Vagina (tissue), 2 donors: ENCODE results near the gene SLC26A2. TPM values are rescaled to one million over a fixed set of nuclear protein-coding genes. Genes with fewer than 3 reads are reported as not detected.
A peak's percentile ranks its signal among the peaks of the same experiment; 100 is the strongest.

Source experiments
- DNase-seq, 2 donors: peaks; one replicate each; pipeline ENCODE4 v3.0.0-alpha.2; 2017; ENCODE audit errors: extremely low spot score in 2 of 2
- H3K27ac ChIP-seq: fragments of 200-600 bp; sonication (generic); one replicate; pipeline ENCODE4 v1.5.1; 2019
- H3K27me3 ChIP-seq: fragments of 200-600 bp; sonication (generic); one replicate; pipeline ENCODE4 v1.5.1; 2019
- H3K36me3 ChIP-seq, 2 donors: fragments of 200-600 bp; sonication (generic); one replicate each; pipeline ENCODE4 v1.5.1; 2017 to 2019
- H3K4me1 ChIP-seq: fragments of 200-600 bp; sonication (generic); one replicate; pipeline ENCODE4 v1.5.1; 2019
- H3K4me3 ChIP-seq, 2 donors: fragments of 200-600 bp; sonication (generic); 1 replicate in 1 of 2; 2 replicates in 1 of 2; pipeline ENCODE4 v1.5.1; 2016 to 2019
- H3K9me3 ChIP-seq: fragments of 200-600 bp; sonication (generic); one replicate; pipeline ENCODE4 v1.5.1; 2019
- CTCF ChIP-seq, 3 experiments: fragments of 450-650 bp in 2 of 3; fragments of 200-600 bp in 1 of 3; sonication (generic) in 1 of 3; IDR thresholded peaks; one replicate each; pipeline ENCODE4 v1.5.1; 2017 to 2019; ENCODE audit warnings: antibody characterized with exemption in 3 of 3, mild to moderate bottlenecking in 2 of 3, moderate library complexity in 2 of 3
- POLR2A ChIP-seq, 2 donors: fragments of 450-650 bp; IDR thresholded peaks; one replicate each; pipeline ENCODE4 v1.6.1; 2017; ENCODE audit warnings: antibody characterized with exemption in 2 of 2, mild to moderate bottlenecking in 2 of 2, moderate library complexity in 2 of 2
- POLR2AphosphoS5 ChIP-seq, 2 donors: sonication (generic); formaldehyde crosslinking; IDR thresholded peaks; one replicate each; pipeline ENCODE4 v1.9.0; 2017; ENCODE audit warnings: antibody characterized with exemption in 2 of 2, mild to moderate bottlenecking in 2 of 2, low read depth in 1 of 2; ENCODE audit not compliant: insufficient read depth in 1 of 2
- intact Hi-C: fragments of 100-400 bp; cut with DNase I; formaldehyde crosslinking; loops from one replicate; pipeline ENCODE4 v1.15.1; 2023
- total RNA-seq: library from RNA; depleted of rRNA; stranded (reverse); fragments of >200 nt; gene quantifications from one replicate; pipeline ENCODE4 v1.2.3, GENCODE V29; 2016

The SLC26A2 gene
- total RNA-seq, 1 donor from 2014 or later, result 13.3 TPM

- DNase-seq, result peak in 1 of 2 donors; percentile 95
- TF ChIP-seq POLR2AphosphoS5 (IDR thresholded peaks at IDR 0.05; ENCODE audit: insufficient read depth in 1 of 2, low read depth in 1 of 2) (peak; percentile 72 to 93), POLR2A (IDR thresholded peaks at IDR 0.05) (no peak)
- peaks cover 52% of the 10 kb centered on the region for H3K4me1 ChIP-seq
- intact Hi-C loops, result no loop called here
- peak within 1 kb of the TSS; percentile 87 for H3K27ac ChIP-seq
- no peaks in the 10 kb centered on the region for H3K9me3 ChIP-seq
- peak within 1 kb of the TSS; percentile 80 to 94 for H3K4me3 ChIP-seq
- no peaks in the 10 kb centered on the region for H3K27me3 ChIP-seq
- peaks cover 0 to 8% of the 10 kb centered on the region in 2 donors for H3K36me3 ChIP-seq
These were observed 39.9 kb downstream of the SLC26A2 start, which contains the start of the genes HMGXB3 and TIGD6 for GRCh38 chr5:150000256-150000989. Gene HMGXB3 (plus strand): TSS chr5:150000739. CDS start chr5:150004853, 4,114 bp downstream. Gene TIGD6 (minus strand): TSS chr5:150000654. CDS start chr5:149996348, 4,306 bp downstream.

GRCh38 chr5:150000990-150001659 lies 40.6 kb downstream of the SLC26A2 start:
- peaks cover 49% of the 10 kb centered on the region for H3K4me1 ChIP-seq
- H3K4me3 ChIP-seq, result peak overlapping the region; percentile 80 to 94
- H3K27ac ChIP-seq, result peak overlapping the region; percentile 87
- DNase-seq, result no peak
- intact Hi-C loops, result no loop called here
- H3K9me3 ChIP-seq, result no peaks in the 10 kb centered on the region
- H3K36me3 ChIP-seq, result peaks cover 0 to 9% of the 10 kb centered on the region in 2 donors
- TF ChIP-seq POLR2A (IDR thresholded peaks at IDR 0.05) (no peak), CTCF (IDR thresholded peaks at IDR 0.05) (no peak)
- no peaks in the 10 kb centered on the region for H3K27me3 ChIP-seq

- peak overlapping the region; percentile 87 for H3K27ac ChIP-seq
- TF ChIP-seq CTCF (IDR thresholded peaks at IDR 0.05) (peak in 2 of 3 experiments; percentile 22 to 34), POLR2A (IDR thresholded peaks at IDR 0.05) (no peak), POLR2AphosphoS5 (IDR thresholded peaks at IDR 0.05; ENCODE audit: insufficient read depth in 1 of 2, low read depth in 1 of 2) (no peak)
- H3K9me3 ChIP-seq, result no peaks in the 10 kb centered on the region
- H3K4me3 ChIP-seq, result peak overlapping the region; percentile 80 to 94
- intact Hi-C loops, result no loop called here
- H3K36me3 ChIP-seq, result peaks cover 0 to 12% of the 10 kb centered on the region in 2 donors
- peaks cover 43% of the 10 kb centered on the region for H3K4me1 ChIP-seq
- H3K27me3 ChIP-seq, result no peaks in the 10 kb centered on the region
- no peak for DNase-seq
These were observed 41.3 kb downstream of the SLC26A2 start for GRCh38 chr5:150001660-150002486.

- Histone ChIP-seq H3K36me3 (peaks cover 0 to 50% of the 10 kb centered on the region in 2 donors), H3K4me3 (no peak overlapping the region), H3K27me3 (no peaks in the 10 kb centered on the region), H3K27ac (no peak overlapping the region), H3K9me3 (no peaks in the 10 kb centered on the region), H3K4me1 (peaks cover 27% of the 10 kb centered on the region)
- intact Hi-C loops, result no loop called here
- no peak for TF ChIP-seq CTCF (IDR thresholded peaks at IDR 0.05)
- no peak for TF ChIP-seq POLR2AphosphoS5 (IDR thresholded peaks at IDR 0.05; ENCODE audit: insufficient read depth in 1 of 2, low read depth in 1 of 2)
- TF ChIP-seq POLR2A (IDR thresholded peaks at IDR 0.05), result no peak
- DNase-seq, result no peak
These were observed 45.8 kb downstream of the SLC26A2 start for GRCh38 chr5:150006318-150006717.

- Histone ChIP-seq H3K4me3 (no peak overlapping the region), H3K4me1 (peaks cover 20% of the 10 kb centered on the region), H3K27me3 (no peaks in the 10 kb centered on the region), H3K36me3 (peaks cover 0 to 55% of the 10 kb centered on the region in 2 donors), H3K9me3 (no peaks in the 10 kb centered on the region), H3K27ac (no peak overlapping the region)
- TF ChIP-seq CTCF (IDR thresholded peaks at IDR 0.05) (no peak), POLR2A (IDR thresholded peaks at IDR 0.05) (no peak), POLR2AphosphoS5 (IDR thresholded peaks at IDR 0.05; ENCODE audit: insufficient read depth in 1 of 2, low read depth in 1 of 2) (no peak)
- no peak for DNase-seq
- intact Hi-C loops, result no loop called here
These were observed 46.5 kb downstream of the SLC26A2 start for GRCh38 chr5:150007050-150007449.
